ENCODE data around the gene SYNM. TPM values are rescaled to one million over a fixed set of nuclear protein-coding genes. Genes with fewer than 3 reads are reported as not detected.

The SYNM gene
- total and polyA plus RNA-seq, 2 donors (not counting 1 experiment from before 2014, with no cell fraction given): 0.04 to 0.27 TPM

GRCh38 chr15:99103279-99103678 lies 1.6 kb upstream of the SYNM start:
- DNase-seq (no peak), ATAC-seq (ENCODE audit: low read depth) (no peak)
- Mint-ChIP-seq H3K27ac (no peak overlapping the region), H3K27me3 (peaks cover 55% of the 10 kb centered on the region), H3K9me3 (ENCODE audit: insufficient read depth) (no peaks in the 10 kb centered on the region), H3K4me1 (peaks cover 19% of the 10 kb centered on the region), H3K4me3 (peak overlapping the region; percentile 49)
- peaks cover 12 to 16% of the 10 kb centered on the region in 2 donors for H3K4me1 ChIP-seq (ENCODE audit: control insufficient read depth in 2 of 2, insufficient read depth in 2 of 2, low read length in 2 of 2)
- H2AFZ ChIP-seq (ENCODE audit: insufficient read depth, low read depth, low read length, poor library complexity, severe bottlenecking): no peak overlapping the region
- H3K79me2 ChIP-seq (ENCODE audit: control insufficient read depth, insufficient read depth, low read length): no peaks in the 10 kb centered on the region
- H3K9ac ChIP-seq (ENCODE audit: low read length): no peak overlapping the region
- H3K36me3 ChIP-seq (replicated peaks in 1 of 2; ENCODE audit: control extremely low read depth in 1 of 2, control insufficient read depth in 1 of 2, extremely low read depth in 1 of 2, insufficient read depth in 2 of 2, low read length in 1 of 2): no peaks in the 10 kb centered on the region
- H3K4me2 ChIP-seq (replicated peaks; ENCODE audit: low read depth, low read length, poor library complexity, severe bottlenecking): no peak overlapping the region
- intact Hi-C loops (cut with micrococcal nuclease): loop anchor here (5.0 to 10.0 kb wide), 2 partner anchors 599 to 652 kb away; no protein-coding TSS in a partner anchor
- POLR2A ChIA-PET: no interaction called here
- no peaks in the 10 kb centered on the region for H4K20me1 ChIP-seq (ENCODE audit: control insufficient read depth, insufficient read depth, low read length, poor library complexity, severe bottlenecking)
- no peak overlapping the region for H3K27ac ChIP-seq (ENCODE audit: low read length in 2 of 2)
- CTCF ChIA-PET: interaction anchor here (0.7 to 1.0 kb wide), 2 partner anchors 601 to 756 kb away, joined by 3 to 4 read pairs; no protein-coding TSS in a partner anchor
- no peak overlapping the region for H3K4me3 ChIP-seq (ENCODE audit: control extremely low read depth in 1 of 5, extremely low read depth in 1 of 5, insufficient read depth in 1 of 5, low read depth in 2 of 5, low read length in 4 of 5)
- peaks cover 0 to 4% (median 0%) of the 10 kb centered on the region in 3 donors for H3K9me3 ChIP-seq (ENCODE audit: control extremely low read depth in 1 of 3, control insufficient read depth in 2 of 3, insufficient read depth in 1 of 3, low read length in 2 of 3)
- no peak for TF ChIP-seq CTCF (IDR thresholded peaks at IDR 0.05)
- TF ChIP-seq EZH2 (IDR thresholded peaks at IDR 0.05; ENCODE audit: borderline replicate concordance, insufficient read depth, low read depth, low read length, poor library complexity, severe bottlenecking): no peak
- peaks cover 0 to 59% (median 25%) of the 10 kb centered on the region in 4 experiments for H3K27me3 ChIP-seq (replicated peaks in 1 of 4; ENCODE audit: control extremely low read depth in 1 of 4, control insufficient read depth in 3 of 4, insufficient read depth in 4 of 4, low read length in 3 of 4)
- WGBS (ENCODE audit: insufficient coverage): 96% methylated on average over 2 of the region's 2 CpGs

GRCh38 chr15:99105514-99106341 lies 848 bp downstream of the SYNM start:
- Mint-ChIP-seq H3K4me1 (peaks cover 13% of the 10 kb centered on the region), H3K27me3 (peaks cover 46% of the 10 kb centered on the region), H3K4me3 (peak overlapping the region; percentile 44), H3K9me3 (ENCODE audit: insufficient read depth) (no peaks in the 10 kb centered on the region), H3K27ac (no peak overlapping the region)
- Histone ChIP-seq H3K4me1 (ENCODE audit: control insufficient read depth in 2 of 2, insufficient read depth in 2 of 2, low read length in 2 of 2) (peaks cover 6 to 11% of the 10 kb centered on the region in 2 donors), H3K4me2 (replicated peaks; ENCODE audit: low read depth, low read length, poor library complexity, severe bottlenecking) (peak overlapping the region; percentile 80), H3K9me3 (ENCODE audit: control extremely low read depth in 1 of 3, control insufficient read depth in 2 of 3, insufficient read depth in 1 of 3, low read length in 2 of 3) (no peaks in the 10 kb centered on the region), H3K79me2 (ENCODE audit: control insufficient read depth, insufficient read depth, low read length) (no peaks in the 10 kb centered on the region), H3K27ac (ENCODE audit: low read length in 2 of 2) (no peak overlapping the region), H3K4me3 (ENCODE audit: control extremely low read depth in 1 of 5, extremely low read depth in 1 of 5, insufficient read depth in 1 of 5, low read depth in 2 of 5, low read length in 4 of 5) (peak overlapping the region in 1 of 5 experiments; percentile 20), H2AFZ (ENCODE audit: insufficient read depth, low read depth, low read length, poor library complexity, severe bottlenecking) (no peak overlapping the region), H3K27me3 (replicated peaks in 1 of 4; ENCODE audit: control extremely low read depth in 1 of 4, control insufficient read depth in 3 of 4, insufficient read depth in 4 of 4, low read length in 3 of 4) (peaks cover 0 to 38% (median 18%) of the 10 kb centered on the region in 4 experiments), H4K20me1 (ENCODE audit: control insufficient read depth, insufficient read depth, low read length, poor library complexity, severe bottlenecking) (no peaks in the 10 kb centered on the region), H3K9ac (ENCODE audit: low read length) (no peak overlapping the region), H3K36me3 (replicated peaks in 1 of 2; ENCODE audit: control extremely low read depth in 1 of 2, control insufficient read depth in 1 of 2, extremely low read depth in 1 of 2, insufficient read depth in 2 of 2, low read length in 1 of 2) (no peaks in the 10 kb centered on the region)
- CTCF ChIA-PET: interaction anchor here (0.9 to 1.5 kb wide), 3 partner anchors 17 to 107 kb away, joined by 3 to 4 read pairs (median 4); no protein-coding TSS in a partner anchor
- TF ChIP-seq EZH2 (IDR thresholded peaks at IDR 0.05; ENCODE audit: borderline replicate concordance, insufficient read depth, low read depth, low read length, poor library complexity, severe bottlenecking): no peak
- WGBS (ENCODE audit: insufficient coverage): 6% methylated on average over 116 of the region's 116 CpGs
- intact Hi-C loops (cut with micrococcal nuclease): loop anchor here (10.0 kb wide), 1 partner anchor 649 kb away; no protein-coding TSS in a partner anchor
- ATAC-seq (ENCODE audit: low read depth) (peak; percentile 32), DNase-seq (peak; percentile 53)
- POLR2A ChIA-PET: no interaction called here
